IMR-90 (cell line): ENCODE data around the gene RB1.

Experiments used
- CHD1 ChIP-seq: IDR thresholded peaks from 2 replicates; pipeline ENCODE4 v1.6.1; 2012; ENCODE audit warnings: low read depth, low read length, improper control_type of control experiment
- CTCF ChIP-seq: conservative IDR thresholded peaks from 2 replicates; pipeline ENCODE4 v1.5.1; 2012; ENCODE audit warnings: mild to moderate bottlenecking, low read depth, low read length, improper control_type of control experiment
- MAFK ChIP-seq: IDR thresholded peaks from 2 replicates; pipeline ENCODE4 v1.6.1; 2012; ENCODE audit warnings: low read depth, low read length, improper control_type of control experiment
- MXI1 ChIP-seq: IDR thresholded peaks from 2 replicates; pipeline ENCODE4 v1.6.1; 2012; ENCODE audit warnings: low read depth, mild to moderate bottlenecking, low read length, moderate library complexity, borderline replicate concordance
- POLR2A ChIP-seq: IDR thresholded peaks from 2 replicates; pipeline ENCODE4 v1.6.1; 2012; ENCODE audit warnings: mild to moderate bottlenecking, low read depth, low read length
- RCOR1 ChIP-seq: IDR thresholded peaks from 2 replicates; pipeline ENCODE4 v1.6.1; 2012; ENCODE audit warnings: mild to moderate bottlenecking, low read length, improper control_type of control experiment; ENCODE audit not compliant: insufficient replicate concordance
- RFX5 ChIP-seq: IDR thresholded peaks from 2 replicates; pipeline ENCODE4 v1.8.0; 2012; ENCODE audit warnings: low read depth, mild to moderate bottlenecking, low read length, moderate library complexity

- no peak for TF ChIP-seq RFX5
- TF ChIP-seq RCOR1, result no peak
- TF ChIP-seq CHD1, result no peak
- no peak for TF ChIP-seq POLR2A
- peak; percentile 96 for TF ChIP-seq MAFK
- no peak for TF ChIP-seq CTCF
- TF ChIP-seq MXI1, result no peak
These were observed 130.6 kb downstream of the RB1 start for GRCh38 chr13:48434200-48434599.
